ENCODE measurements around the gene TFCP2L1.

Gene TFCP2L1

GRCh38 chr2:121171625-121172119 lies 113.3 kb downstream of the TFCP2L1 start:
- DNase-seq (ENCODE audit: low read depth) = no peak

DNA sequence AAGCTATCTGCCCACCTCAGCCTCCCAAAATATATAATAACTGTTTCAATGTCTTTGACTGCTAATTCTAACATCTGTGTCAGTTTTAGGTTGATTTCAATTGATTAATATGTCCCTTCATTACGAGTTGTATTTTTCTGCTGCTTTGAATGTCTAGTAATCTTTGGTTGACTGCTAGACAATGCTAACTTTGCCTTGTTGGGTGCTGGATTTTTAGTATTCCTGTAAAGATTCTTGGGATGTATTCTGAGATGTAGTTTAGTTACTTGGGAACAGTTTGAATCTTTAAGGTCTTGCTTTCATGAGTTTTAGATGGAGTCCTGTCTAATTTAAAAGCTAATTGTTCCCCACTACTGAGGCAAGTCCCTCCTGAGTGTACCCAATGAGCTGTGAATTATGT lies 114.4 kb downstream of the TFCP2L1 start:
- DNase-seq (ENCODE audit: low read depth) = no peak

DNA sequence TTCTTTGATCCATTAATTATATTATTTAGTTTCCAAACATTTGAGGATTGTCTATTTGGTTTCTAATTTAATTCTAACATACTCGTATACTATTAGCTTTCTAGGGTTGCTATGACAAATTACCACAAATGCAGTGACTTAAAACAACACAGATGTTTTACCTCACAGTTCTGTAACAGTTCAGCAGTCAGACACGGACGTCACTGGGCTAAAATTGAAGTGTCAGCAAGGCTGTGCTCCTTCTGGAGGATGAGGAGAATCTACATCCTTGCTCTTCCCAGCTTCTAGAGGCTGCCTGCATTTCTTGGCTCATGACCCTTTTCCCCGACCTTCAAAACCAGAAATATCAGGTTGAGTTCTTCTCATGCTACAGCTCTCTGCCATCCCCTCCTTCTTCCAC lies 117.6 kb downstream of the TFCP2L1 start:
- no peak for DNase-seq (ENCODE audit: low read depth)
